ENCODE data around the gene SLC35E2B.

SLC35E2B gene

GRCh38 chr1:1625824-1626206, 66.8 kb downstream of the SLC35E2B start:
- ATAC-seq: no peak
- TF ChIP-seq POU6F1 (CRISPR knock-in tag; IDR thresholded peaks at IDR 0.05; ENCODE audit: borderline replicate concordance, low read depth) (no peak), ISL1 (CRISPR knock-in tag; IDR thresholded peaks at IDR 0.05) (no peak), ZNF8 (CRISPR knock-in tag; IDR thresholded peaks at IDR 0.05) (no peak), OSR1 (CRISPR knock-in tag; IDR thresholded peaks at IDR 0.05) (no peak), RARB (CRISPR knock-in tag; IDR thresholded peaks at IDR 0.05) (no peak), PATZ1 (CRISPR knock-in tag; IDR thresholded peaks at IDR 0.05; ENCODE audit: borderline replicate concordance) (no peak), GLIS3 (CRISPR knock-in tag; IDR thresholded peaks at IDR 0.05) (no peak)

GRCh38 chr1:1625404-1625775, 67.2 kb downstream of the SLC35E2B start:
- no peak for ATAC-seq
- TF ChIP-seq SNAI2 (CRISPR knock-in tag; IDR thresholded peaks at IDR 0.05) (no peak), GLIS3 (CRISPR knock-in tag; IDR thresholded peaks at IDR 0.05) (no peak), TOX (CRISPR knock-in tag; IDR thresholded peaks at IDR 0.05; ENCODE audit: borderline replicate concordance) (no peak), TSHZ2 (CRISPR knock-in tag; IDR thresholded peaks at IDR 0.05) (no peak), ESRRG (CRISPR knock-in tag; IDR thresholded peaks at IDR 0.05) (no peak), TCF4 (CRISPR knock-in tag; IDR thresholded peaks at IDR 0.05; ENCODE audit: borderline replicate concordance) (no peak), CSDC2 (CRISPR knock-in tag; IDR thresholded peaks at IDR 0.05) (no peak), ZNF70 (CRISPR knock-in tag; IDR thresholded peaks at IDR 0.05) (no peak), ZNF8 (CRISPR knock-in tag; IDR thresholded peaks at IDR 0.05) (no peak), PPARA (CRISPR knock-in tag; IDR thresholded peaks at IDR 0.05; ENCODE audit: borderline replicate concordance) (no peak), PATZ1 (CRISPR knock-in tag; IDR thresholded peaks at IDR 0.05; ENCODE audit: borderline replicate concordance) (no peak), RARB (CRISPR knock-in tag; IDR thresholded peaks at IDR 0.05) (no peak), CREB5 (CRISPR knock-in tag; IDR thresholded peaks at IDR 0.05; ENCODE audit: low read depth) (no peak), ARNTL (CRISPR knock-in tag; IDR thresholded peaks at IDR 0.05; ENCODE audit: borderline replicate concordance, low read depth) (no peak), ZC3H10 (CRISPR knock-in tag; IDR thresholded peaks at IDR 0.05) (no peak), POU6F1 (CRISPR knock-in tag; IDR thresholded peaks at IDR 0.05; ENCODE audit: borderline replicate concordance, low read depth) (no peak), BACH2 (CRISPR knock-in tag; IDR thresholded peaks at IDR 0.05; ENCODE audit: borderline replicate concordance) (no peak), ZFP30 (CRISPR knock-in tag; IDR thresholded peaks at IDR 0.05) (no peak), CSRNP3 (CRISPR knock-in tag; IDR thresholded peaks at IDR 0.05) (no peak), OSR1 (CRISPR knock-in tag; IDR thresholded peaks at IDR 0.05) (no peak)

Data from SK-N-SH treated with all-trans-retinoic acid at 6 μM for 48 hours (cell line).